GOT3 (cell line): ENCODE data around the gene AIFM3.
"Not testable (repeated sequence)": the region's sequence is repeated elsewhere in the genome, so short reads cannot be mapped to it uniquely, and the experiment has no call there.

Source experiments
- DNase-seq: peaks from one replicate; lab custom pipeline; 2025; ENCODE audit warnings: mixed read lengths; lab: John Stamatoyannopoulos, UW

AIFM3 gene

GRCh38 chr22:20959578-20960461 lies 7.2 kb upstream of the AIFM3 start:
- DNase-seq: no peak

GRCh38 chr22:20960609-20961008 lies 6.4 kb upstream of the AIFM3 start:
- no peak for DNase-seq

- no peak for DNase-seq
These were observed 4.5 kb upstream of the AIFM3 start for GRCh38 chr22:20962491-20962945.

- no peak for DNase-seq
These were observed 3.6 kb upstream of the AIFM3 start for GRCh38 chr22:20963201-20964052.

GRCh38 chr22:20964090-20964798 lies 2.8 kb upstream of the AIFM3 start:
- DNase-seq: no peak

- DNase-seq: no peak
These were observed 2.3 kb upstream of the AIFM3 start for GRCh38 chr22:20964799-20965103.

- DNase-seq: no peak
These were observed 1.8 kb upstream of the AIFM3 start for GRCh38 chr22:20965104-20965887.

- DNase-seq: no peak
These were observed 883 bp upstream of the AIFM3 start for GRCh38 chr22:20965888-20966855.

- no peak for DNase-seq
These were observed 699 bp downstream of the AIFM3 start for GRCh38 chr22:20967697-20968211.

- DNase-seq: no peak
These were observed 1.4 kb downstream of the AIFM3 start for GRCh38 chr22:20968281-20968977.

GRCh38 chr22:20970939-20971657 lies 4.0 kb downstream of the AIFM3 start:
- no peak for DNase-seq

- not testable (repeated sequence) for DNase-seq
These were observed 5.1 kb downstream of the AIFM3 start for GRCh38 chr22:20972014-20972694.

GRCh38 chr22:20972933-20973577 lies 6.0 kb downstream of the AIFM3 start:
- DNase-seq: no peak

GRCh38 chr22:20973634-20974286 lies 6.7 kb downstream of the AIFM3 start:
- DNase-seq: no peak

- DNase-seq: no peak
These were observed 7.4 kb downstream of the AIFM3 start for GRCh38 chr22:20974336-20974955.

- DNase-seq: no peak
These were observed 8.7 kb downstream of the AIFM3 start for GRCh38 chr22:20975541-20976290.
